AG09309 (cell line): ENCODE results near the gene C1QTNF7.
A peak's percentile ranks its signal among the peaks of the same experiment; 100 is the strongest.

Experiments
- DNase-seq: peaks from one replicate; pipeline ENCODE4 v3.0.0-alpha.2; 2010; ENCODE audit warnings: low read depth
- H3K4me3 ChIP-seq: 2 replicates; pipeline ENCODE4 v1.5.1; 2011; ENCODE audit warnings: mild to moderate bottlenecking, low read depth, low read length, moderate library complexity; ENCODE audit not compliant: control insufficient read depth
- CTCF ChIP-seq: IDR thresholded peaks from 2 replicates; pipeline ENCODE4 v1.5.1; 2011; ENCODE audit warnings: mild to moderate bottlenecking, low read depth, low read length, inconsistent platforms; ENCODE audit not compliant: insufficient read depth, control insufficient read depth; ENCODE audit errors: missing control alignments

The C1QTNF7 gene

GRCh38 chr4:15481961-15482745 lies 54.3 kb downstream of the C1QTNF7 start:
- no peak overlapping the region for H3K4me3 ChIP-seq
- DNase-seq, result no peak
- no peak for TF ChIP-seq CTCF

- no peak for TF ChIP-seq CTCF
- no peak for DNase-seq
- no peak overlapping the region for H3K4me3 ChIP-seq
Measured at GRCh38 chr4:15482842-15483241, 55.0 kb downstream of the C1QTNF7 start.

- TF ChIP-seq CTCF, result no peak
- H3K4me3 ChIP-seq, result no peak overlapping the region
- DNase-seq, result no peak
Measured at GRCh38 chr4:15488136-15488535, 60.3 kb downstream of the C1QTNF7 start.

- no peak for TF ChIP-seq CTCF
- H3K4me3 ChIP-seq, result no peak overlapping the region
Measured at GRCh38 chr4:15488658-15489470, 61.0 kb downstream of the C1QTNF7 start.

GRCh38 chr4:15489551-15489950 lies 61.7 kb downstream of the C1QTNF7 start:
- no peak overlapping the region for H3K4me3 ChIP-seq
- TF ChIP-seq CTCF, result no peak
- no peak for DNase-seq

More at GRCh38 chr4:15488658-15489470, 61.0 kb downstream of the C1QTNF7 start:
- DNase-seq, result peak; percentile 77

- H3K4me3 ChIP-seq, result no peak overlapping the region
- DNase-seq, result no peak
- TF ChIP-seq CTCF, result no peak
Measured at GRCh38 chr4:15493411-15493810, 65.6 kb downstream of the C1QTNF7 start.
